Stromal cell of bone marrow (primary cell): Measurements from ENCODE around the gene ZNRD2.

Experiments used
- DNase-seq: peaks from one replicate; pipeline ENCODE4 v3.0.0-alpha.2; 2012; ENCODE audit warnings: low read depth

Gene ZNRD2

DNA sequence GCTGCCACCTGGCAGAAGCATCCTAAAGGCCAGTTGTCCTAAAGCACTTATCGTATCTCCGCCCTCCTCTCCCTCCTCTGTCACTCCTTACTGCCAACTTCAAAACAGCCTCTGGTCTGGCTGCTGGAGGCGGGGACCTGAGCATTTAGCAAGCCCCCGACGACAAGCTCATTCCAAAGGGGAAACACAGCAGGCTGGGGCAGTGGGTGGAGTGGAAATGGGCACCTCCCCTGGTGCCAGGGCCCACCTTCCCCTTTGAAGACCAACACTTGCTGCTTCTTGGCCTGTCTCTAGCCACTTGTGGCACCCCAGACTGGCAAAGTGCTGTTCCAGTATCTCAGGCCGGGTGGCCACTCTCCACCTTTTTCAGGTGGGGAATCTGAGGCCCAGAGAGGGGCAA lies 40.1 kb downstream of the ZNRD2 start:
- DNase-seq = no peak

DNA sequence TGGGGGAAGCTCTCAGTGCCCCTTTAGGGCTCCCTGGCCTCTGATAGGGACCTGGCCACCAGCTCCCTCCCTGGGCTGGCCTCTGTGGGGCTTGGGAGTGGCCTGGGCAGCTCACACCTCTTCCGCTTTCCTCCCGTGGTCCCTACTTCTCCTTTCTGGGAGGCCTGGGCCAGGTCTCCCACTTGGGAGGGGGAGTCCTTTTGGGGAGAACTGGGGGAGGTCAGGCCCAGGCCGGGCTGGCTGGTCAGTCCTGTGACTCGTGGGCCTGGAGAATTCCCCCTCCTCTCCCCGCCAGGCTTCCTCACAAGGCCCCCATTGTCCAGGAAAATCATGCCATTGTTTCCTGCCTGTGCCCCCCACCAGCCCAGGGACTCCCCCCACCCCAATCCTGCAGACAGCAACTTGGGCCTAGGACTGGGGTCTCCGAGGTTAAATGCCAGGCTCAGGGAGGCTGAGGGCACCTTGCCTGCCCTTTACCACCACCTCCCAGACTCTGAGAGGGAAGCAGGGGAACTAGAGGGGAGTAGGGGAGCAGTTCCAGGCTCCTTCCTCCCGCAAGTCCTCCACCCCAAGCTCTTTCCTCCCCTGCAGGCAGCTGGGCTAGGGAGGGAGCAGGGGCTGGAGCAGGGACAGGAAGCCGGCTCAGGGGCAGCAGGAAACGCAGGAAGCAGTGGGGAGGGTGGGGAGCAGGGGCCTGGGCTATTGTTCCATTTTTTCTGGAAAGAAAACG lies 40.9 kb downstream of the ZNRD2 start:
- no peak for DNase-seq

DNA sequence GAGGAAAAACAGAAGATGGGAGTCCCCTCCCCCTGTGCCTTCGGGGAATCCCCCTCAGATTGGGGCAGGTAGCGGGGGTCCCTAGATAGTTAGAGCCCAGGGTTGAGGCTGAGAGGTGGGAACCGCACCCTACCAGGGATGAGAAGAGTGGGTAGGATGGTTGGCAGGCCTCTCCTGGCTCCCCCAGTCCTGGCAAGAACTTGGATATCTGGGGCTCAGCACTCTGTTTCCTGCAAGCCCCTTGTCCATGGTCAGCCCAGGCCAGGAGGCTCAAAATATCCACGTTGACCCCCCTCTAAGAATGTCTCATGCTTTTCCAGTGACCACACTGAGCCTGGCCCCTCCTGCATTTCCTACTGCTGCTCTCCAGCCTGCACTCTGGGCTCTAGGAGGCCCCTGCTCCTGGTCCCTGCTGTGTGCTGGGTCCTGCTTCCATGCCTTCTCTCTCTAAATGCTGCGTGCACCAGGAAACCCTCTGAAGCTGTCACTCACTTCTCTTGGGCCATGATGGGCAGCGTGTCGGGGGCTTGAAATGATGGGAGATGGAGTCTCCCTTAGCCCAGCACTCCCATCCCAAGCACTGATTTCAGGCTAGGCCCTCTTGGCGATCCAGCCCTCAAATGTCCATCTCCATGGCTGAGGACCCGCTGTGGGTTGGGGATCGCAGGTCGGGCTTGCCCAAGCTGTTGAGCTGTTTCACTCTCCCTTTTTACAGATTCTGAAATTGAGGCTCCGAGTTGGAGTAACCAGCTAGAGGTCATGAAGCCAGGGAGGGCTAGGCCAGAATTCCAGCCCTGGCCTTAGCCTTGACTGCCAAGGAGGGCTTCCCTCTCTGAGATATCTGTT lies 41.7 kb downstream of the ZNRD2 start:
- no peak for DNase-seq

DNA sequence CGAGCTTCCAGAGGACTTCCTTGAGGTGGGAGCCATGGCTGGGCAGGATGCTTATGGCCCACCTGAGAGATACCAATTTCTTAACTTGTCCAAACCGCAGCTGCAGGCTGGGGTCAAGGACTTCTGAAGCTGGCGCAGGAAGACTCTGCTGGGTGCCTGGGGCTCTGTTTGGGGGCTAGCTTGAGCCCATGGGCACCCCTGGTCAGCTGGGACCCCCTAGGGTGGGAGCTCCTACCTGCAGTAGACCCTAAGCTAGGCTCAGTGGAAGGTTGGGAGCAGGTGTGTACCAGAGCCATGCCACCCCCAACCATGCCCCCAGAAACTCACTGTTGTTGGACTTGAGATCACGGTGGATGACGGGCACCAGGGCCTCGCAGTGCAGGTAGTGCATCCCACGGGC lies 42.4 kb downstream of the ZNRD2 start:
- DNase-seq = no peak

DNA sequence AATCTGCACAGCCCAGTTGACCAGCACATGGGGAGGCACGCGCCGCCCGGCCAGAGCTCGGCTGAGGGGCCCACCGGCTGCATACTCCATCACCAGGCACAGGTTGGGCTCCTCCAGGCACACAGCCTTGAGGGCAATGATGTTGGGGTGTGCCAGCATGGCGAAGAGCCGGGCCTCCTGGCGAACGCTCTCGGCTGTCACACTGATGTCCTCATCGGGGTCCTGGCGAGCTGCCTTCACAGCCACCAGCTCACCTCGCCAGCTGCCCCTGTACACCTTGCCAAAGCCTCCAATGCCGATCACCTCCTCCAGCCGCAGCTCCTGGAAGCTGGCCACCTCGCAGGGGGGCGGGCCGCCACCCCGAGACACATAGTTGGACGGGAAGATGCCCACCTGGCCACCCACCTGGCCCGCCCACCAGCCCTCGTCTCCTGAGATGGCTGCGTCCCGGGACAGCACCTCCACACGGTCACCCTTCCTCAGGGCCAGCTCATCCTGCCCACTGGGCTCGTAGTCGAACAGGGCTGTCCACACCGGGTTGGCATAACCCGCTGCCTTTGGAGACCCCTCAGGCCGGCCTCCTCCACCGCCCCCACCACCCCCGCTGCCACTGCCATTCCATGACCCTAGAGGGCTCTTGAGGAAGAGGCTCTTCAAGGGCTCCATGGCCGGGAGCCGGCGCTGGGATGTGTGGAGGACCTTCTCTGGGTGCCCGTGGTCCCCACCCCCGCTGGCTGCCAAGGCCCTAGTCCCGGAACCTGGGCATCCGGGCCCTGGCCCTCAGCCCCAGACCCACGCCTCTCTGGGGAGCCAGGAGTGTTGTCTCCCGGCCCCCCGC lies 43.0 kb downstream of the ZNRD2 start:
- DNase-seq = no peak

DNA sequence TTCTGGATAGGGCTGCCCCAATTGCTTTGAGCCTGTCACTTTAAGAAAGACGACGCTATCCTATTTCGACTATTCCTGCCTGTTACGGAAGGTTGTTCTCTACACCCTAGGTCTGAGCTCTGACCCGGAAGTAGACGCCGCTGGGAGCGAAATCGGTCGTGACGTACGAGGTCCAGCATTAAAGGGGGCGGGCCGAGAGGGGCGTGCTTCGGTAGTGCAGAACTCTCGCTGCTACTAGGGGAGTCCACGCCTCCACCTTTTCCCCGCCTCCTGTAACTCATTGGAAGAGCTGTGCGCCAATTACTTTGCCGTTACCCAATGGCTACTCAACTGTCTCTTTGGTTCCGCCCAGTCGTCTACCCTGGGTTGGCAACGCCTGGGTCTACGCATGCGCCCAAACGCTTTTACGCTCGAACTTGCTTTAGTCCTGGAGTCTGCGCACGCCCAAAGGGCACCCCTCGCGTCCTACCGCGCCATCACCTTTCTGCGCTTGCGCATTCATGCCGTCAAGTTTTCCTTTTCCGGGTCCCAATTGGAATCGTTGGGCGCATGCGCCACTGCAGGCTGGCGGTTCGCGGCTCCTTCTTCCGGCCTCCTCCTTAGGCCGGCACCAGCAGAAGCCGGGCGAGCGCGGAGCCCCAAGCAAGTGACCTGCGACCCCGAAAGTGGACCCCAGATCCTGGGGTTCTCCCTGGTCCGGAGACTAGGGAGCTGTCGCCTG lies 45.1 kb downstream of the ZNRD2 start, which contains the start of gene PCNX3:
Gene PCNX3, plus strand, starts transcription at position 548 of the 721 bp plus-strand sequence. CDS start 536 bp downstream, outside the sequence.
- peak; percentile 100 for DNase-seq

DNA sequence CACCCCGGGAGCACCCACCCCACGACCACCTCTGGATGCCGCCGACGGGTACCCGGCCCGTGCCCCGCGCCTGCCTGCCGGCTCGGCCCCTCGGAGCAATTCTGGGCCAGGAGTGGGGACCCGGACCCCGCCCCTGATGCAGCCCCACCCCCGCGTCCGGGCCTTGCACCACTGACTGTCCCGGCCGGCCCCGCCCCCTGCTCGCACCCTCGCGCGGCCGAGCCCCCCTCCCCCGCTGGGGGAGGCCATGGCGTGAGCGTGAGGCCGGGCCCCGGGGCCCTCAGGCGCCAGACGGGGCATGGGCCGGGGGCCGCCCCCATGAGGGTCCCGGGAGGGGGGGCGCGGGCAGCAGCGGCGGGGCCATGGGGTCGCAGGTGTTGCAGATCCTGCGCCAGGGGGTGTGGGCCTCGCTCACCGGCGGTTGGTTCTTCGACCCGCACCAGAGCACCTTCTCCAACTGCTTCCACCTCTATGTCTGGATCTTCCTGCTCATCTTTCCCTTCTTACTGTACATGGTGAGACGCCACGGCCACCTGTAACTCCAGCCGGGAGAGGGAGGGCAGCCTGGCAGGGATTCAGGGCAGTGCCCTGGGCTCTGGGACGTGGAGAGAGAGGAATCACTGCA lies 45.8 kb downstream of the ZNRD2 start:
- DNase-seq = no peak

DNA sequence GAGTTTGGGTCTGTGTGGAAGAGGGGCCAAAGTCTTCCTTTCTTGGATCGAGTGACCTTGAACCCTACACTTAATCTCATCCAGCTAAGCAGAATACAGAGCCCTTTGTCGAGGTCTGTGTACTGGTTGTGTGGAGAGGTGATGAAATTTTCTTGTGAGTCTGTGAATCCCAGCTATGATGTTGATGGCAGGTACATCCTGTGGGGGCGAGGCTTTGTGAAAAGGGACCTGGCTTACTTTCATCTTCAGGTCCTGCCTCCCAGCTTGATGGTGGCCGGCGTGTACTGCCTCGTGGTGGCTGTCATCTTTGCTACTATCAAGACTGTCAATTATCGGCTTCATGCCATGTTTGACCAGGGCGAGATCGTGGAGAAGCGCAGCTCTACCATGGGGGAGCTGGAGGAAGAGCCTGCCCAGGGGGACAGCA lies 46.3 kb downstream of the ZNRD2 start:
- DNase-seq = no peak

DNA sequence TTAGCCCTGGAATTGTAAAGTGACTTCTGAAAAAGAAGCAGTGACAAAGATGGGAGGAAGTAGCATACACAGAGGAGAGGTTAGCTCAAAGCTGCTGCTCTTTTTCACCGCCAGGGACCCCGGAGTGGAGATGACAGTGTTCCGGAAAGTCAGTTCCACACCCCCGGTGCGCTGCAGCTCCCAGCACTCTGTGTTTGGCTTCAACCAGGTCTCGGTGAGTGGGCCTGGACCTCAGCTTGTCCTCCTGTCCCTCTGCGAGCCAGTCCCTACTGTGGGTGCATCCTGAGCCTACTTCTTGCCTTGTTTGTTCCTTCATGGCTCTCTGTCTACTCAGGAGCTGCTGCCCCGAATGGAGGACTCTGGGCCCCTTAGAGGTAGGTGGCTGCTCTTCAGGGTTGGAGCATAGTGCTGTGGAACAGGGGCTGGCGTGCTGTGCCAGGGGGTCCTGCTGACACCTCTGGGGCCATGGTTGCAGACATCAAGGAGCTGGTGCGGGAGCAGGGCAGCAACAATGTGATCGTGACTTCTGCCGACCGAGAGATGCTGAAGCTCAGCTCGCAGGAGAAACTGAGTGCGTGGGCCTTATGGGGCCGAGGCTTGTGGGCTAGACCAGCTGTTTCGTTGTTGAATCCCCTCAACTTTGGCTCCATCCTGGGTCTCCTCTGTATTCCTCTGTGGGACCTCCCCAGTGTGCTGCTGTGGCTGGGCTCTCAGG lies 47.0 kb downstream of the ZNRD2 start:
- DNase-seq = no peak

DNA sequence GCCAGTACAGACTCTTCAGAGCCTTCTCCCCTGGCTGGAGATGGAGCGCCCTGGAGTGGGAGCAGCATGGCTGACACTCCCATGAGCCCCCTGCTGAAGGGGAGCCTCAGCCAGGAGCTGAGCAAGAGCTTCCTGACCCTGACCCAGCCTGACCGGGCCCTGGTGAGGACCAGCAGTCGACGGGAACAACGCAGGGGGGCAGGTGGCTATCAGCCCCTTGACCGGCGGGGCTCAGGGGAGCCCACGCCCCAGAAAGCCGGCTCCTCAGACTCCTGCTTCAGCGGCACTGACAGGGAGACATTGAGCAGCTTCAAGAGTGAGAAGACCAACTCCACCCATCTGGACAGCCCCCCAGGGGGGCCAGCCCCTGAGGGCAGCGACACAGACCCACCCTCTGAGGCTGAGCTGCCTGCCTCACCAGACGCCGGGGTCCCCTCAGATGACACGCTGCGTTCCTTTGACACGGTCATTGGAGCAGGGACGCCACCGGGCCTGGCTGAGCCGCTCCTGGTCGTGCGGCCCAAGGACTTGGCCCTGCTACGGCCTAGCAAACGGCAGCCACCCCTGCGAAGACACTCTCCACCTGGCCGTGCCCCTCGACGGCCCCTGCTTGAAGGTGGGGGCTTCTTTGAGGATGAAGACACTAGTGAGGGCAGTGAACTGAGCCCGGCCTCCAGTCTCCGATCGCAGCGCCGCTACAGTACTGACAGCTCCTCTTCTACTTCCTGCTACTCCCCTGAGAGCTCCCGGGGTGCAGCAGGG lies 47.9 kb downstream of the ZNRD2 start:
- DNase-seq = no peak

DNA sequence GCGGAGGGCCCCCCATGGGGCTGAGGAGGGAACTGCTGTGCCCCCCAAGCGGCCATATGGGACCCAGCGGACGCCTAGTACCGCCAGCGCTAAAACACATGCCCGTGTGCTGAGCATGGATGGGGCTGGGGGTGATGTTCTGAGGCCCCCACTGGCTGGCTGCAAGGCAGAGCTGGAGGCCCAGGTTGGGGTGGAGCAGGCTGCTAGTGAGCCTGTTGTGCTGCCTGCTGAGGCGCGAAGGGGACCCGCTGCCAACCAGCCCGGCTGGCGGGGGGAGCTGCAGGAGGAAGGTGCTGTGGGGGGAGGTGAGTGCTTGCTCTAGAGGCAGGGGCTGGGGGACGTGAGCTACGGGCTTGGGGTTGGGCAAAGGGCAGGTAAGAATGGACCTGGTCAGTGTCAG lies 48.5 kb downstream of the ZNRD2 start:
- DNase-seq = no peak

DNA sequence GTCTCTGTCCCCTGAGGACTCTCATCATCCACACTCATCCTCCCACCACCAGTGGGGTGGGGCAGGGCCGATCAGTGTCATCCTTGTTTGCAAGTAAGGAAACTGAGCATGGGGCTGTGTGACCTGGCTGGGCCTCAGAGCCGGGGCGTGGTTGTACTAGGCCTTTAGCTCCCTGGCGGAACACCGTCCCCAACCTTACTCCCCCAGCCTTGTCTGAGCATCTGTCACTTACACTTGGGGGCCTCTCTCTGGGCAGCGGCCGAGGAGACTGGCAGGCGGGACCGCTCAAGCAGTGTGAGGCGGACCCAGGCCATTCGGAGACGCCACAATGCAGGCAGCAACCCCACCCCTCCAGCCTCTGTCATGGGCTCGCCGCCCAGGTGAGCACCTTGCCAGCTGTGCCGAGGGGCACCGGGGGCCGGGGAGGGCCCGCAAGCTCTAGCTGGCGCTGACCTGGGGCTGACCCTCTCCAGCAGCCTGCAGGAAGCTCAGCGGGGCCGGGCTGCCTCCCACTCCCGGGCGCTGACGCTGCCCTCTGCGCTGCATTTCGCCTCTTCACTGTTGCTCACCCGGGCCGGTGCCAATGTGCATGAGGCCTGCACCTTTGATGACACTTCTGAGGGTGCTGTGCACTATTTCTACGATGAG lies 49.1 kb downstream of the ZNRD2 start:
- no peak for DNase-seq

DNA sequence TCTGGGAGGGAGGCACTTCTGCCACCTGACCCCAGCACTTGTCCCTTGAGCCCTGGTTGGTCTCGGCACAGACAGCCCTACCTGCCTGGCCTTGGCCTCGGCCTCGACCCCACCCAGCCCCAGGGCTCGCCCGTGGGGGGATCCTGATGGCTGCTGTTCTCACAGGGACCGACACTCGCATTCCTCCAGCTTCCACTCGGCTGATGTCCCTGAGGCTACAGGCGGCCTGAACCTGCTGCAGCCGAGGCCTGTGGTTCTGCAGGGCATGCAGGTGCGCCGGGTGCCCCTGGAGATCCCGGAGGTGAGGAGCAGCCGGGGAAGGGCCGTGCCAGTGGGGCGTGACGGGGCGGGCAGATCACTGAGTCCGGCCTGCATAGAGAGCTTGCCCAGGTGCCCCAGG lies 50.4 kb downstream of the ZNRD2 start:
- DNase-seq = no peak

DNA sequence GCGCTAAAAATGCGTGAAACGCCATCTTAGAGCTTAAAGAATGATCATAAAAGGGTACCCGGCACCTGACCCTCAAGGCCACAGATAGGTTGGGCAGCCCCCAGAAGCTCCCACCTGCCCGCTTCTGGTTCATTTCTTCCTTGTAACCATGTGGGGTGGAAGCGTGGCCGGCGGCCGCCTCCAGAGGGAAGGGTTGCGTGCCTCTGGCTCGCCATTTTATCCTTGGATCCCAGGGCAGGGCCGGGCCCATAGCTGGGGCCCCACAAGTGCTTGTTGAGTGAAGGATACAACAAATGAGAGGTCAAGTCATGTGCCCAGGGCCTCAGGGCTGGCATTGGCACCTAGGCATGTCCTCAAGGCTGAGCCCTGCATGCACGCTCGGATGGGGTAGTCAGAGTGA lies 51.2 kb downstream of the ZNRD2 start:
- DNase-seq = no peak
